Aorta (tissue), 5 donors: ENCODE data around the gene NFATC1. TPM values are rescaled to one million over a fixed set of nuclear protein-coding genes. Genes with fewer than 3 reads are reported as not detected.
A peak's percentile ranks its signal among the peaks of the same experiment; 100 is the strongest.

Source experiments
- ATAC-seq: fragments of 200-7000 bp; cut with Tn5 transposase; one replicate; pipeline ENCODE4 v1.9.1; 2022; ENCODE audit warnings: moderate library complexity; ENCODE audit not compliant: low FRiP score
- DNase-seq, 2 donors: peaks; one replicate each; pipeline ENCODE4 v3.0.0-alpha.2; 2020
- H3K27ac ChIP-seq, 2 donors: one replicate each; pipeline ENCODE4 v1.5.1; 2013; ENCODE audit warnings: low read length in 2 of 2, mild to moderate bottlenecking in 2 of 2, moderate library complexity in 2 of 2, control low read depth in 1 of 2, inconsistent platforms in 1 of 2, low read depth in 1 of 2
- H3K27me3 ChIP-seq, 2 donors: one replicate each; pipeline ENCODE4 v1.6.1; 2013; ENCODE audit warnings: control low read depth in 1 of 2, low read length in 1 of 2, mild to moderate bottlenecking in 1 of 2, moderate library complexity in 1 of 2; ENCODE audit not compliant: insufficient read depth in 2 of 2, control insufficient read depth in 1 of 2
- H3K36me3 ChIP-seq, 2 donors: one replicate each; pipeline ENCODE4 v1.6.1; 2013; ENCODE audit warnings: control low read depth in 1 of 2, low read length in 1 of 2, mild to moderate bottlenecking in 1 of 2; ENCODE audit not compliant: insufficient read depth in 2 of 2, control insufficient read depth in 1 of 2
- H3K4me1 ChIP-seq, 2 donors: one replicate each; pipeline ENCODE4 v1.6.1; 2013; ENCODE audit warnings: low read length in 2 of 2, control low read depth in 1 of 2, mild to moderate bottlenecking in 1 of 2, moderate library complexity in 1 of 2; ENCODE audit not compliant: insufficient read depth in 2 of 2, control insufficient read depth in 1 of 2
- H3K4me3 ChIP-seq, 2 donors: one replicate each; pipeline ENCODE4 v1.5.1; 2013; ENCODE audit warnings: low read length in 2 of 2, control low read depth in 1 of 2, mild to moderate bottlenecking in 1 of 2
- H3K9me3 ChIP-seq: one replicate; pipeline ENCODE4 v1.6.1; 2013; ENCODE audit warnings: mild to moderate bottlenecking, low read length; ENCODE audit not compliant: control insufficient read depth
- WGBS, 2 donors: extraction: QIAGEN DNeasy Blood & Tissue Kit; methylation state at CpG; one replicate each; pipeline ENCODE4 v1.1.7; 2013; 5-methylcytosine and 5-hydroxymethylcytosine counted together
- intact Hi-C, 2 donors: fragments of 100-400 bp; cut with DNase I; formaldehyde crosslinking; loops; one replicate each; pipeline versions ENCODE4 v1.14.2 to v1.15.0; 2022
- polyA plus RNA-seq, 2 donors: library from polyadenylated mRNA; stranded (reverse); fragments of 200-250 nt; gene quantifications; one replicate each; pipeline ENCODE4 v1.2.3, GENCODE V29; 2013
- total RNA-seq, 2 donors: library from RNA; stranded (reverse); fragmentation: NEBNext Ultra II Directional; extraction: Animal tissue kit (Norgen Biotek cat#: 25700); gene quantifications; one replicate each; pipeline ENCODE4 v1.2.1, GENCODE V29; 2021
- donor health status: healthy with polysubstance abuse.
- donor health status: Bipolar disorder and iron deficiency.
- donor health status: DM: no; HTN: no; CAD: no.
- donor health status: DM: no; HTN: no; CAD: no.
- donor health status: DM: yes; HTN: yes; CAD: no.

Gene NFATC1
- total and polyA plus RNA-seq, 4 donors, result 2.0 to 39.2 (median 22.2) TPM

DNA sequence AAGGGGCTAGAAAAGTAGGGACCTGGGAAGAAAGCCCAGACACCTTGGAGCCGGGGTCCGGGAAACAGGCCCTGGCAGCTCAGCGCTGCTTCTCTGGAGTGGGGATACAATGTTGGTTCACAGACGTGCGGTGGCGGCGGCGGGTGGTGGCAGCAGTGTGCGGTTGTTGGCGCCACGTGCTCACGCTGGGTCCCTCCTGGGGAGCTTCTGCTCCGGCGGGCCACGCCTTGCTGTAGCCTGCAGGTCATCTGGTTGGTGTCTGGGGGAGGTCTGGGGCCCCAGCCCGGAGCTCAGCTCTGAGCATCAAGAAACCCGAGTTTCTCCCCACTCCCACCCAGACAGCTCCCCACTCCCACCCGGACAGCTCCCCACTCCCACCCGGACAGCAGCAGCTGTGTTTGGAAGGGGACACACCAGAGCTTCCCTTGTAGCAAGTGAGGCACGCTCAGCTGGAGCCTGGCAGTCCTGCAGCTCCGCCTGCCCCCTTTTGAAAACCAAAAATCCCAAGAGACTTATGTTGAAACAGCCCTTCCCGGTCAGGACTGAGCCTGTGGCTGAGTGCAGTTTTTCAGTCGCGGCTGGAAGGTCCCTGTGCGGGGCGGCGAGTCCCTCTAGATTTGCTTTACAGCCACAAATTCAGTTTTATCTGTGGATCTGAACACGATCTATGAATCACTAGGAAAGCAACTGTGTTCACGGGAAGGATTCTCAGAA lies 46.9 kb downstream of the NFATC1 start:
- DNase-seq (no peak), ATAC-seq (peak; percentile 40)
- no peak overlapping the region for H3K4me3 ChIP-seq
- intact Hi-C loops, result loop anchor here in 1 of 2 donors (1.0 kb wide), 1 partner anchor 16 kb away; no protein-coding TSS in a partner anchor
- WGBS, 2 donors, result 63 to 66% methylated on average over 29 of the region's 29 CpGs
- H3K36me3 ChIP-seq, result no peaks in the 10 kb centered on the region
- no peaks in the 10 kb centered on the region for H3K9me3 ChIP-seq
- H3K27me3 ChIP-seq, result no peaks in the 10 kb centered on the region
- no peak overlapping the region for H3K27ac ChIP-seq
- H3K4me1 ChIP-seq, result no peaks in the 10 kb centered on the region

DNA sequence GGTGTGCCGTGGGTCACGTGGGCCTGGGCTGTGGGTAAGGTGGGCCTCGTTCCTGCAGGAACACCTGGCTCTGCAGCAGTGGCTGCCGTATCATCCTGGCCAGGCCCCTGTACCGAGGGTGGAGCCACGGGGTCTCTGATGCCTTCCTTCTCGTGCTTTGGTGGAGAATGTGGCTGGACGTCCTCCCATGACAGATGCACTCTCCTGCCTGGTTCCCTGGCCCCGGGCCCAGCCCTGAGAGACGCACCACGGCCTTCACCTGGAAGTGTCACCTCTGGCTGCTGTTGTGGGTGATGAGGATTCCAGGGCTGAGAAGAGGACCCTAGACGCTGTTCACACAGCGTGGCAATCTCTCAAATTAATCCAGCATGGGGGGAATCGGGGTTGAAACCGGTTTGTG lies 49.5 kb downstream of the NFATC1 start:
- H3K4me3 ChIP-seq, result no peak overlapping the region
- H3K27ac ChIP-seq, result no peak overlapping the region
- H3K36me3 ChIP-seq, result no peaks in the 10 kb centered on the region
- H3K27me3 ChIP-seq, result no peaks in the 10 kb centered on the region
- H3K4me1 ChIP-seq, result no peaks in the 10 kb centered on the region
- ATAC-seq, result no peak
- no peaks in the 10 kb centered on the region for H3K9me3 ChIP-seq
- 91 to 92% methylated on average over 15 of the region's 15 CpGs for WGBS, 2 donors
- no peak for DNase-seq
- intact Hi-C loops, result no loop called here

DNA sequence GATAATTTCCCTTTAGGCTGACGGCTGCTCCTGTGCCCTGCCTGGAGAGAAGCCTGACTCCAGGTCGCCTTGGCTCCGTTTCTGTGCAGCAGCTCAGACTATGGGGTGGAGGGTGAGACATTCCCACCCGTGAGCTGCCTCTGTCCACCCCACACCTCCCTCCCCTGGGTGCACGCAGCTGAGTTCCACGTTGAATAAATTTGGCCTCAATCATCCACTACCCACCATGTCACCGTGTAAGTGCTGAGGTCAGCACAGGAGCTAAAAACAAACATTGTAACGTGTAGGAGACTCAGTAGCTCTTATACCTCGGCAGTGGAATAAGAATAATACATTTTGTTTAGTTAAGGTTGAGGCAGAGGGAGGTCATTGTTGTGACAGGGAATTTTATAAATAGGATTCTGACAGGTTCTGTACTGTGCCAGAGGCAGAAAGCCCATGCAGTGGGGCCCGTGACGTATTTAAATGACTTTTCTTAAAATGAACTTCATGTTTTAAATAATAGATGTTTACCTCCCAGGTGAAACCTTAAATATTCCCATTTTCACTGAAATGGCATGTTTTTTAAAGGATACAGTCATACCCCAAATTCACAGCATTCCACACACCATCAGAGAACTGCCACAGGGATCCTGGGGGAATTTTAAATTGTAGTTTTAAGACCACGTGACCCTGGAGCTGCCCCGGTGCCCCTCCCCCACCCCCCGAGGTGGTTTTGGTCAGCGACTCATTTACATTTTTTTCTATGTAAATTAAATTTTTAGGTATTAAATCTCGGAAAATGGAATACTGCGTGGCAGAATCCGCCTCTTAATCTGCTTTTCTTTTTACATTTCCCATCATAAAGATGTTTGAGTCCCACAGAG lies 50.2 kb downstream of the NFATC1 start:
- ATAC-seq (no peak), DNase-seq (no peak)
- H3K4me3 ChIP-seq, result no peak overlapping the region
- peaks cover 0 to 2% of the 10 kb centered on the region in 2 donors for H3K36me3 ChIP-seq
- intact Hi-C loops, result no loop called here
- H3K4me1 ChIP-seq, result no peaks in the 10 kb centered on the region
- no peak overlapping the region for H3K27ac ChIP-seq
- no peaks in the 10 kb centered on the region for H3K27me3 ChIP-seq
- 36 to 37% methylated on average over 18 of the region's 18 CpGs for WGBS, 2 donors
- no peaks in the 10 kb centered on the region for H3K9me3 ChIP-seq

DNA sequence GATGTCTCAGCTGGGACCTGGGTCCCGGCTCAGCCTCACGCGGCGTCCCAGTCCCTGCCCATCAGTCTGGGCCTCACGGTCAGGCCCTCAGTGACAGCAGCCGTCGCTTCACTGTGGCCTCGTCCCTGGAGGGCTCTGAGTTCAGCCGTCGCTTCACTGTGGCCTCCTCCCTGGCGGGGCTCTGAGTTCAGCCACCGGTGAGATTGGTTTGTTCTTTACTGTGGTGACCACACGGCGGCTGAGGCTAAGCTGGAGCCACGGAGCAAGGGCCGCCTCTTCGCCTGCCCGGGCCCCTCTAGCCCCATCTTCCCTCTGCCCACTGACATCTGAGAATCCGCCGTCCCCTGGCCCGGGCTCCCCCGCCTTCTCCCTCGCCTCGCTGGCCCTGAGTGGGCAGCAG lies 51.2 kb downstream of the NFATC1 start:
- DNase-seq (no peak), ATAC-seq (no peak)
- WGBS, 2 donors, result 97 to 98% methylated on average over 24 of the region's 24 CpGs
- Histone ChIP-seq H3K9me3 (no peaks in the 10 kb centered on the region), H3K4me3 (no peak overlapping the region), H3K27ac (no peak overlapping the region), H3K4me1 (no peaks in the 10 kb centered on the region), H3K27me3 (no peaks in the 10 kb centered on the region), H3K36me3 (peaks cover 0 to 2% of the 10 kb centered on the region in 2 donors)
- intact Hi-C loops, result no loop called here

DNA sequence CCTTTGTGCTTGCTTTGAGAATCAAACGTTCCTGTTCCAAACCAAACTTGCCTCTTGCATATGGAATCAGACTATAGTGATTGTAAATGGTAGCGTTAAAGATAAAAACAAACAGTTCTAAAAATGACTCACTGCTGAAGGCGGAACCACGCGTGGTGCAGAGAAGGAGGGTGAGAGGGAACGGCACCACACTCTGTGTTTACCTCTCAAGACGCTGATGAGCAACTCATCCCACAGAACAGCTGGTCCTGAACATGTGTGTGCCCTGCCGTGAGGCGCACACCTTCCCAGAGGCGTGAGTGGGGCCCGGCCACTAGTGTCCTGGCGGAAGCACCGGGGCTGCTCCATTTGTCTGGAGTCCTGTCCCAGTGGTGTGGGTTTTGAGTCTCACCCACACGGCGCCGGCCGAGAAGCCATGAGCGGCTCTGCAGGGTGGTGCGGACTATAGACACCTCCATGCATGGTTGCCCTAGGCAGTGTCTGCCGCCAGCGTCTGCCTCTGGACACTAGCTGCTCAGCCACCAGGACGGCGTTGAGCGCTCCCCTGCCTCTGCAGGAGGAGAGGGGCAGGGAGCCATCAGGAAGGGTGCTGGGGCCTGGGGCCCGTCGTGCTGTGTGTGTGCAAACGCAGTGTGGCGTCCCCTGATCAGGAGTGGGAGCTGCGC lies 52.1 kb downstream of the NFATC1 start:
- H3K4me3 ChIP-seq, result no peak overlapping the region
- H3K9me3 ChIP-seq, result no peaks in the 10 kb centered on the region
- WGBS, 2 donors, result 95 to 96% methylated on average over 29 of the region's 29 CpGs
- DNase-seq (no peak), ATAC-seq (no peak)
- no peak overlapping the region for H3K27ac ChIP-seq
- intact Hi-C loops, result no loop called here
- H3K27me3 ChIP-seq, result no peaks in the 10 kb centered on the region
- peaks cover 0 to 2% of the 10 kb centered on the region in 2 donors for H3K36me3 ChIP-seq
- H3K4me1 ChIP-seq, result no peaks in the 10 kb centered on the region

DNA sequence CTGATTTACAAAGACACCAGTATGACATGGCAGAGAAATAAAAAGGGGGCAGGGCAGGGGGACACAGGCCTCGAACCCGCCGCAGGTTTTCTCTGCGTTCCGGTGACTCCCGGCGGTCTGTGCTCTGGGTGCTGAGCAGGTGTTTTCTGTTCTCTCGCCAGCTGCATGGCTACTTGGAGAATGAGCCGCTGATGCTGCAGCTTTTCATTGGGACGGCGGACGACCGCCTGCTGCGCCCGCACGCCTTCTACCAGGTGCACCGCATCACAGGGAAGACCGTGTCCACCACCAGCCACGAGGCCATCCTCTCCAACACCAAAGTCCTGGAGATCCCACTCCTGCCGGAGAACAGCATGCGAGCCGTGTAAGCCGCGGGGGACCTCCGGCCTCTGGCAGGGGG lies 52.9 kb downstream of the NFATC1 start:
- Histone ChIP-seq H3K27me3 (no peaks in the 10 kb centered on the region), H3K4me1 (no peaks in the 10 kb centered on the region), H3K36me3 (peaks cover 0 to 4% of the 10 kb centered on the region in 2 donors), H3K9me3 (no peaks in the 10 kb centered on the region), H3K27ac (no peak overlapping the region), H3K4me3 (no peak overlapping the region)
- ATAC-seq (no peak), DNase-seq (no peak)
- 96% methylated on average over 25 of the region's 25 CpGs for WGBS, 2 donors
- intact Hi-C loops, result no loop called here

DNA sequence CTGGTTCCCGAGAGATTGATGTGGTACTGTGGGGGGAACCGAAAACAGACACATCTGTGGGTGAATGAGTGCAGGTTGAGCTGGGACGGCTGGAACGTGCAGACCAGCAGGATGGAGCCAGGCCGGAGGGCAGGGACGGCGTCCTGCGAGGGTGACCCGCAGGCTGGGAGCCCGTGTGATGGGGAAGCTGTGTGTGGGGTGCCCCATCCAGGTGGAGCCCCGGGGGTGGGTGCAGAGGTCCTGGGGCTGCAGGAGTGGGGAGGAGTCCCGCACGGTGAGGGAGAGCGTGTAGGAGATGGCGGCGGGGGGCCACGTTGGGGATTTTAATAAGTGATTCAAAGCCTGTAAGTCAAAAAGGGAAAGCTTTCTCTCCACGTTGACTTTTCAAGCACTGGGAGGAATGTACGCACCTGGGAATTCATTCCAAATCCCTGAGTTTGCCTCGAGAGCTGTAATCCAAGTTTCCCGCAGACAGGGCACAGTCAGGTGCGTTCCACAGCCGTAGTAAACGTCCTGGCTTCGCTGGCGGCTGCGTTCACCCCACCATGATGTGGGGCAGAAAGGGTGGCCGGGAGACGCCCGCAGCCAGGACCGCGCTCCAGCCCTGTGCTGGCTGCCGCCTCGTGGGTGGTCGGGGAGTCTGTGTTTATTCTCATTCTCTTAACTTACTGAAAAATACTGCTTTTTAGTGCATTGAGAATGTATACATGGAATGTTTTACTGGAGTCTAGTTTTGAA lies 54.0 kb downstream of the NFATC1 start:
- no peak for ATAC-seq
- Histone ChIP-seq H3K9me3 (no peaks in the 10 kb centered on the region), H3K27me3 (no peaks in the 10 kb centered on the region), H3K4me1 (no peaks in the 10 kb centered on the region), H3K27ac (no peak overlapping the region), H3K36me3 (peaks cover 0 to 4% of the 10 kb centered on the region in 2 donors), H3K4me3 (no peak overlapping the region)
- intact Hi-C loops, result loop anchor here in 1 of 2 donors (10.0 kb wide), 1 partner anchor 55 kb away; the partner anchor contains the start of gene NFATC1
- no peak for DNase-seq
- 92 to 94% methylated on average over 35 of the region's 35 CpGs for WGBS, 2 donors
